HG02798 (cell line): Measurements from ENCODE around the gene ZBTB48.
"Not testable (repeated sequence)": the region's sequence is repeated elsewhere in the genome, so short reads cannot be mapped to it uniquely, and the experiment has no call there.

Source experiments
- ATAC-seq: cut with Tn5 transposase; IDR thresholded peaks from one replicate; pipeline ENCODE4 v1.9.1; 2021; ENCODE audit warnings: mild to moderate bottlenecking; ENCODE audit not compliant: unreplicated experiment, poor library complexity

ZBTB48 gene

DNA sequence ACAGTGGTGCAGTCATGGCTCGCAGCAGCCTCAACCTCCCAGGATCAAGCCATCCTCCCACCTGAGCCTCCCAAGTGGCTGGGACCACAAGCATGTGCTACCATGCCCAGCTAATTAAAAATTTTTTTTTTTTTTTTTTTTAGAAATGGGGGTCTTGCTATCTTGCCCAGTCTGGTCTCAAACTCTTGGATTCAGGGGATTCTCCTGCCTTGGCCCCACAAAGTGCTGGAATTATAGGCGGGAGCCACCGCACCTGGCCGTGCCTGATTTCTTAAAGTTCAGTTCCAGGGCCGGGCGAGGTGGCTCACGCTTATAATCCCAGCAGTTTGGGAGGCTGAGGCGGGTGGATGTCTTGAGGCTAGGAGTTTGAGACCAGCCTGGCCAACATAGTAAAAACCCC lies 51.3 kb downstream of the ZBTB48 start:
- ATAC-seq = no peak

DNA sequence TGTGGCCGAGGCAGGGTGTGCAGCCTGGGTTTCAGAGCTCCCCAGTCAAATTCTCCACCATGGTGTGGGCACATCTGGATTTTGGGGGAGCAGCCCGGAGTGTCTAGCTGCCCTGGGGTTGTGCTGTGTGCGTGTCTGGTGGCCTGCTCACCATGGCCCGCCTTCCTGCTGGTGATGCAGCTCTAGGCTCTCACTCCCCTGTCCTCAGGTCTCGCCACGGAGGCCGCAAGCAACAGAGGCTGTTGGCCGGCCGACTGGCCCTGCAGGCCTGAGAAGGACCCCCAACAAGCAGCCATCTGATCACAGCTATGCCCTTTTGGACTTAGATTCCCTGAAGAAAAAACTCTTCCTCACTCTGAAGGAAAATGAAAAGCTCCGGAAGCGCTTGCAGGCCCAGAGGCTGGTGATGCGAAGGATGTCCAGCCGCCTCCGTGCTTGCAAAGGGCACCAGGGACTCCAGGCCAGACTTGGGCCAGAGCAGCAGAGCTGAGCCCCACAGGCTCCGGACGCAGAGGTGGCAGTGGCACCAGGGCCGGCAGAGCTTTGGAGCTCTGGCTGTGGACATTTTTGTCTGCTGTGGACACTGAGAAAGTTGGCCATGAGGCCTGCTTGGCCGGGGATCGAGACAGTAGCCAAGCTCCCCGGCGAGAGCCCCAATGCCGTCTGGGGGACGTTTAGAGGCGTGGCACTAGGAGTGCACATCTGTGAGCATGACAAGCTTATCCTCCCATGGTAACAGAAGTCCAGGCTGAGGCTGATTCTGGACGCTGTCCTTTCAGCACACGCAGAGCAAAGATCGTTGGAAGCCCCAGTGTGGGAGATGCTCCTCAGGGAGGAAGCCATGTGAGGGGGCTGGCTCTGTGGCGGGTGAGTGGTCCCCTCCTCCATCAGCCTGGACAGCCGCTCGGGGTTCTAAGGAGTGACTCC lies 53.1 kb downstream of the ZBTB48 start:
- no peak for ATAC-seq

- no peak for ATAC-seq
Measured at GRCh38 chr1:6634371-6635052, 54.7 kb downstream of the ZBTB48 start.

GRCh38 chr1:6635161-6635909 lies 55.5 kb downstream of the ZBTB48 start:
- ATAC-seq = no peak

DNA sequence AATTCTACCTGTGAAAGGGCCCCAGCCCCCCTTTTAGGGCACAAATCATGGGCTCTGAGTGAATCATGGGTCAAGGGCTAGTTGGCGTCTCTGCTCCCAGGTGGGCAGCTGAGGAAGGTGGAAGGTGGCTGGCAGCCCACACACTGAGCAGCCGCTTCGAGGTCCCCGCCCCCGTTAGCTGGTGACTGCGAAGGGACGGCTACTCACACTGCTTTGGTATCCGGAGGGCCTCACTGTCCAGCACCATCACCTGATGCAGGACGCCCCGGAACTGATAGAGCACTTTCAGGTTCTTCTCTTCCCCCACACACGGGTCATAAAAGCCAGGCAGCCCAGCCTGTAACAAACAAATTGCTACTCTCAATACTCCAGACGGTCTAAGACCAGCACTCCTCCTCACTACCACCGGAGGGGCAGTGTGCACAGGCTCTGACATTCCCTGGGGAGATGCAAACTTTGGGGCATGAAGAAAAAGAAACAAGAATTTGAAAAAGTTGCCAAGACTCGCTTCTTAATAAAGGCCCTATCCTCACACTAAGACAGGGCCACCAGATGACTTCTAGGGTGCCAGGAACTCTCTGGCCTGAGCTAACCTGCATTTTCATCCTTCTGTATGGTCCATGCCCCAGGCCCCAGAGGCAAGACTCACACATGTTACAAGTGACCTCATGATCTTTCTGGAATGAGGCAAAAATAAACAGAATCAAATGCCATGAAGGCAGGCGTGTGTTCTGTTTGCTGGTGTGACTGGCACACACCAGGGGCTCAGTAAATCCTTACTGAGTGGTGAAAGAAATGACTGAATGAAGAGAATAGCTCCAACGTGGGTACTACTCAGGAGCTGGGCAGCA lies 56.3 kb downstream of the ZBTB48 start:
- no peak for ATAC-seq

- not testable (repeated sequence) for ATAC-seq
Measured at GRCh38 chr1:6636778-6637177, 57.0 kb downstream of the ZBTB48 start.

DNA sequence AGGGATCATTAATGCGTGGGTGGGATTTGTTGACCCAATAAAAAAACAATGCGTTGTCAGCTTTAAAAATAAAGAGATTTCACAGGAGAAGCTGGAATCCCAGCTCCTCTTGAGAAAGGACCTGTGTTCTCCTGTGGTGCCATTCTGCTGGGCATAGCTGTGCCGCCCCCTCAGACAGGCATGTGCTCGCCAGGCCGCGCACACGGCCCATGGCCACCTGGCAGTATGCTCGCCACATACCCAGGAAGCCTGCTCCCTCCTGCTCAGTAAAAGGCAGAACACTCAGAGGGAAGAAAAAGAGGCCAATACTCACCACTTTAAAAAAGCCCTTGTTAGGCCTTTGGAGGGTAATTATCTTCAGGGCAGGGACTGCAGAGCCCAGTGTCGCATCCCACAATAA lies 58.0 kb downstream of the ZBTB48 start:
- no peak for ATAC-seq

- ATAC-seq = no peak
Measured at GRCh38 chr1:6638226-6638625, 58.4 kb downstream of the ZBTB48 start.
